Mucosa of rectum (tissue), 2 donors: ENCODE results near the gene CACNB4.

ENCODE experiments used
- H3K27ac ChIP-seq, 2 donors: one replicate each; pipeline ENCODE4 v1.7.0; 2013; ENCODE audit warnings: inconsistent platforms in 2 of 2, low read depth in 2 of 2, low read length in 2 of 2
- H3K27me3 ChIP-seq, 2 donors: one replicate each; pipeline ENCODE4 v1.7.0; 2013; ENCODE audit warnings: low read length in 2 of 2; ENCODE audit not compliant: control insufficient read depth in 2 of 2, insufficient read depth in 2 of 2
- H3K36me3 ChIP-seq, 2 donors: one replicate each; pipeline ENCODE4 v1.7.0; 2013; ENCODE audit warnings: low read length in 2 of 2; ENCODE audit not compliant: control insufficient read depth in 2 of 2, insufficient read depth in 2 of 2
- H3K4me1 ChIP-seq, 2 donors: one replicate each; pipeline ENCODE4 v1.7.0; 2013; ENCODE audit warnings: low read length in 2 of 2, mild to moderate bottlenecking in 1 of 2; ENCODE audit not compliant: control insufficient read depth in 2 of 2, insufficient read depth in 2 of 2
- H3K4me3 ChIP-seq, 2 donors: one replicate each; pipeline ENCODE4 v1.7.0; 2013; ENCODE audit warnings: low read length in 2 of 2
- H3K9ac ChIP-seq, 2 donors: one replicate each; pipeline ENCODE4 v1.7.0; 2013; ENCODE audit warnings: low read length in 2 of 2, low read depth in 1 of 2, mild to moderate bottlenecking in 1 of 2
- H3K9me3 ChIP-seq, 2 donors: one replicate each; pipeline ENCODE4 v1.7.0; 2013; ENCODE audit warnings: low read length in 2 of 2; ENCODE audit not compliant: control insufficient read depth in 2 of 2
- donor health status: healthy.
- donor health status: Normal muscosa, but diverticular disease.

The CACNB4 gene

DNA sequence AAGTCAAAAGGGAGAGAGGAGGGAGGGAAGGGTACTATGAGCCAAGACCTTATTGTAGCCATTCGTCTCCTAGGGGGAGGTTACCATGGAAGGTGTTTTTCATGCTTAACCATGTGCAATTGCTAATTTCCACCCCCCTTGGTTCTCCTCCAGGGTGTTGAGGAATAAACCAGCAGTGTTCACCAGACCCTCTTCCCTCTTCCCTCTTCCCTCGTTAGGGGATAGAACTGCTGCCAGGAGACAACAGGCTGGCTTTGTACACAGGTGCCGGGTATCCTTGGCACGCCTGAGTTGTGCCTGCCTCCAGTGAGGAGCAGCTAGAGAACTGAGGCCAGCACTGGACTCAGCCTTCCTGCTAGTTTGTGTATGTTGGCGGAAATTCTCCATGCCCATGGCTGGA is 229.6 kb downstream of the CACNB4 start:
- Histone ChIP-seq H3K9ac (no peak overlapping the region), H3K4me1 (no peaks in the 10 kb centered on the region), H3K4me3 (no peak overlapping the region), H3K27ac (no peak overlapping the region), H3K27me3 (no peaks in the 10 kb centered on the region), H3K36me3 (no peaks in the 10 kb centered on the region), H3K9me3 (no peaks in the 10 kb centered on the region)

DNA sequence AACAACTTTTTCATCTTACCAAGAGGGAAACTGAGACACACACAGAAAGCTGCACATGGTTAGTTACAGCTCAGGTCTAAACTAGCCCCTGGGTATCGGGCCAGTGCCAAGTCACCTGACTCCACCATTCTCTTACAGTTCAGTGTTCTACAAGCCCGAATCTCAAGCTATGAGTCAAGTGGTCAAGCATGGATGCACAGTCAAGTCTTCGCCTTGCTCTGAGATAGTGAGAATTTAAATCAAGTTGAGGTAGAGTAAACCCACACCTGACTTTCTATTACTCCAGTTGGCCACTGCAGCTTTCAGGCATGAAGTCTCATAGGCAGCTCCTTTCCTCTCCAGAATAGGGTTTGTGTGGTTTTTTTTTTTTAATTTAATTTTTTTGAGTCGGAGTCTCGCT is 236.1 kb downstream of the CACNB4 start:
- Histone ChIP-seq H3K4me3 (no peak overlapping the region), H3K36me3 (no peaks in the 10 kb centered on the region), H3K27ac (no peak overlapping the region), H3K9me3 (no peaks in the 10 kb centered on the region), H3K4me1 (no peaks in the 10 kb centered on the region), H3K9ac (no peak overlapping the region), H3K27me3 (no peaks in the 10 kb centered on the region)

DNA sequence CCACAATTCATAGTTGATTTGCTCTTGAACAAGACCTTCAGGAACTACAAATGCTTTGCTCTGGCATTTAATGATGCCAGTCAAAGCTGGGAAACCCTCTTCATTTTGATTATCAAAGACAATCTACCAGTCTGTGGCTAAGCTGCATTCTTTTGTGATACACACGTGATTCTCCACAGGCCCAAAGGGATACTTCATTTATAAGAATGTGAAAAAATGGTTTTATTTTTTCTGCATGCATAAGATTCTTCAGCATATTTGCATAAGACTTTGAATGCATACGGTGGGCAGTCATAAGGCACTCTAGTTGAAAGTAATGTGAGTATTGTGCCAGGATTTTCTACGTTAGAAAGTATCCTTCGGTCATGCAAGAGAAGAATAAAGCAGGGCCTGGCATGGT is 237.7 kb downstream of the CACNB4 start:
- Histone ChIP-seq H3K27ac (no peak overlapping the region), H3K9me3 (no peaks in the 10 kb centered on the region), H3K4me3 (no peak overlapping the region), H3K27me3 (no peaks in the 10 kb centered on the region), H3K9ac (no peak overlapping the region), H3K4me1 (no peaks in the 10 kb centered on the region), H3K36me3 (no peaks in the 10 kb centered on the region)

DNA sequence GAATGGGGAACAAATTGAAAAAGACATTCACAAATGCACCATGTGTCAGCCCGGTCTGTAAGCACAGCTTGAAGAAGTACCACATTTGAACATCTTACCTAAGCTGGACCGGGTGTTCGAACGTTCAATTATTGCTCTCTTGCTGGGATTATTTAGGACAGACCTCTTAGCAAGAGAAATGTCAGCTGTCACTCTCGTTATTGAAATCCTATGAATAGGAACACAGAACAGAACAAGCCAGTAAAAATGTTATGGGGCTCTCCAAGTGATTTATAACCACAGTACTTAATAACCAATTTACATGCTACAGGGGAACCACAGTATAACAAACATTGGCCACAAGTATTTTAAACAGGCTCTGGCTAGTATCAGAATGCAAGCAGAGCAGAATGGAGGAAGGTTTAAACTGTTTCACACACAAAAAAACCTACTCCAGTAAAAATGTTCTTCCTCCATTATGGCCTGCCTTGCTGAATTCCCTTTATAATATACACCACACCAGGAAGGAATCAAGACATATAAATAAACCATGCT is 238.2 kb downstream of the CACNB4 start:
- no peak overlapping the region for H3K9ac ChIP-seq
- H3K36me3 ChIP-seq, result no peaks in the 10 kb centered on the region
- no peaks in the 10 kb centered on the region for H3K4me1 ChIP-seq
- H3K9me3 ChIP-seq, result no peaks in the 10 kb centered on the region
- no peak overlapping the region for H3K27ac ChIP-seq
- H3K27me3 ChIP-seq, result no peaks in the 10 kb centered on the region
- no peak overlapping the region for H3K4me3 ChIP-seq

DNA sequence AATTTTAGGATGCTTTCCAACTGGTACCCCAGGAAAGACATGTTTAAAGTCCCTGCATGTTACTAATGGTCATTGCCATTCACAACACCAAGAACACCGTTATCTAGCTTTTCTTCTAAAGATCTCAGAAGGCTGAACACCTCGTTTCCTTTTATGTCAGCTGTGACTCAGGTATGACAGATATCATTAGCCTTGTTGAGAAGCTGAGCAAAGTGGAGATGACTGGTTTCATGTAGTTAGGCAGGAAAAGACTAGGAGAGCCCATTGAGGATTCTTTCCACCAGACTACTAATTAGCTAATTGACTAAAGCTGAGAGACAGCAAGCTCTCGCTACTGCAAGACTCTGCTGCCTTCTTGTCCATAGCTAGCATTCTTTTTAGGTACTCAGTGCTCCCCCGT is 238.6 kb downstream of the CACNB4 start:
- H3K9me3 ChIP-seq, result no peaks in the 10 kb centered on the region
- H3K4me3 ChIP-seq, result no peak overlapping the region
- H3K27me3 ChIP-seq, result no peaks in the 10 kb centered on the region
- no peaks in the 10 kb centered on the region for H3K36me3 ChIP-seq
- no peak overlapping the region for H3K27ac ChIP-seq
- H3K4me1 ChIP-seq, result no peaks in the 10 kb centered on the region
- H3K9ac ChIP-seq, result no peak overlapping the region

DNA sequence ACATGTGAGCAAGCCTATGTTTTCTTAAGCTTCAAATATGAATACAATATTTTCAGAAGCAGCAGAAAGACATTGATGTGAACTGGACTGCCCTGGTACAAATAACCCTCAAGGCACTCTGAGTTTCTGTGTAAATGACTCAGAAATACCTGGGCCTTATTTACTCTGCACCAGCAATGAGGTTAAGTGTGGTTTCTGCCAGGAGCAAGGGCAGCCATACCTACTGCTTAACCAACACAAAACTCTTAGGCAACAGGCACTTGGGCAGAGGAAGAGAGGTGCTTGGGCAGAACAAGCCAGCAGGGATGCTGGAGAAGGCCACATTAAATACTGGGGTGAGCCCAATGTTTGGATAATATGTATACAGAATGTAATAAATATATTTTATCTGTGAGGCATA is 241.2 kb downstream of the CACNB4 start:
- no peaks in the 10 kb centered on the region for H3K9me3 ChIP-seq
- H3K4me1 ChIP-seq, result no peaks in the 10 kb centered on the region
- no peak overlapping the region for H3K4me3 ChIP-seq
- H3K36me3 ChIP-seq, result no peaks in the 10 kb centered on the region
- H3K27ac ChIP-seq, result no peak overlapping the region
- H3K27me3 ChIP-seq, result no peaks in the 10 kb centered on the region
- no peak overlapping the region for H3K9ac ChIP-seq

DNA sequence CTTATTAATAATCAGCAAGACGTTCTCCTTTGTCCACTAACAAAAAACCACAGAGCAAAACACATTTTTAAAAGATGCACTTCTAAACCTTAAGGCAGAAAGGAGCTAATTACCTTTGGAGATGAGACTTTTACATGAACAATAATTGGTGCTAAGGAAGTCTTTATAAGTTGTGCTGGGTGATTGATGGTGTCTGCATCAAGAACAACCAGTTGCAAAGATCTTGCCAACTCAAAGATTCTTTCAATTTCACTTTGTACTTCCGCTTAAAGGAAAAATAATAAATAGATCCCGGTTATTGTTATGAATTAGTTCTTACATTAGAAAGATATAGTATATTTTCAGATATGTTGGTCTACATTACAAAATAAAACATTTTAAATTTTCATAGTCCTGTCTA is 243.7 kb downstream of the CACNB4 start:
- no peak overlapping the region for H3K4me3 ChIP-seq
- no peaks in the 10 kb centered on the region for H3K36me3 ChIP-seq
- no peak overlapping the region for H3K27ac ChIP-seq
- H3K9ac ChIP-seq, result no peak overlapping the region
- no peaks in the 10 kb centered on the region for H3K4me1 ChIP-seq
- H3K27me3 ChIP-seq, result no peaks in the 10 kb centered on the region
- no peaks in the 10 kb centered on the region for H3K9me3 ChIP-seq

DNA sequence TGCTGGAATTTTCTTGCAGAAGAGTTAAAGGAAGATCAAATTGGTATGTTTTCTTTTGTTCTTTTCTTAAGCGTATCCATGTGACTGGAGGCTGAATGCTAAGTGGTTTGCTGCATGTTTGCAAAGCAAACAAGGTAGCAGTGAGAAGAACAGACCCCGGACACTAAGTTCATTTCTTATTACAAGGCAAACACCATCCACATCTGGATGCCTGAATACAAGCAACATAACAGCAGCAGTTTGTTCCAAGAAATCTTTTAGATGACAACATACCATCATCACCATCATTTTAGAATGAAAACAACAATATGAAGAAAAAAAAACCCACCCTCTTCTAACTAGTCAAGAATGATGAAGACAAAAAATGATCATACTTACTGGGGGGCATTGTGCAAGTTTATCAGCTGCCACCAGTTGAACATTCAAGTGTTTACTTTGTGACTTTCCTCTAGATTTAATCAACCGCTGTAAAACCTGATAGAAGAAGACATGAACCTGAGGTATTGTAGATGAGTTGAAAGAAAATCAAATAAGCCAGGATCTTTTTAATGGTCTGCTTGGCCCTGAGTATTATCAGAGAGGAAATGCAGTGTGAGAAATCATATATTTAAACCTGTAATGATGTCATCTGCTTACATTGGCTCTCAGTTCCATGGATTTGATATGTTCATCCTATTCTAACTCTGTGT is 245.6 kb downstream of the CACNB4 start:
- Histone ChIP-seq H3K36me3 (no peaks in the 10 kb centered on the region), H3K9ac (no peak overlapping the region), H3K27ac (no peak overlapping the region), H3K9me3 (no peaks in the 10 kb centered on the region), H3K4me1 (no peaks in the 10 kb centered on the region), H3K27me3 (no peaks in the 10 kb centered on the region), H3K4me3 (no peak overlapping the region)

DNA sequence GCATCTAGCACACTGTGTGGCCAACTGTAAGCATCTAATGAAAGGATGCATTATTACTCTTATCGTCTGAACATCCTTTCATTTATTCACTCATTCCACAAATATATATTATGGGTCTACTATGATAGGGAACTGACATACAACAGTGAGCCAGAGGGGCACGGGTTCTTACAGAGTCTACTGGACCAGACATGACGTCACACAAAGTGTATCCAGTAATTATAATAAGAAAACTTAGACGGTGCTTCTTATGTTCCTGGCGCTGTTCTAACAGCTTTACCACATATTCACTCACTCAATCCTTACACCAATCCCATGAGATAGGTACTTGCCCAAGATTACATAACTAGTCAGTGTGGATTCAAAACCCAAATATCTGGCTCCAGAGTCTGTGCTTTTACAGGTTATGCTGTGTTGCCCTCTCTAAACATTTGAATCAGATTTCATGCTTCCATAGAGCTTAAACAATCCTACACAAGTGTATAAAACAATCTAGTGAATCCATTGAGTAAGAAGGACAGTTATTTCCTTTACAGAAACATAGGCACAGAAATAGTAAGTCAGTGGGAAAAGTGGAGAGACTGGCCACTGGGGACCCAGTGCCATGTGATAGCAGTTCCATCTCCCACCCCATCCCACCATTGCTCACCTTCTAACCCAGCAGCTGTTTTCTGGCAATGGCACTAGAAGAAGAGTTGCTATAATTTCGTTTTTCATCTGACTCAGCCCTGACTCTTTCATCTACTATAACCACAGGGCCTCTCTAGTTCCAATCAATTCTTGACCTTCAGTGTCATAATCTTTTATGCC is 246.4 kb downstream of the CACNB4 start:
- Histone ChIP-seq H3K27ac (no peak overlapping the region), H3K4me3 (no peak overlapping the region), H3K36me3 (no peaks in the 10 kb centered on the region), H3K4me1 (no peaks in the 10 kb centered on the region), H3K9ac (no peak overlapping the region), H3K9me3 (no peaks in the 10 kb centered on the region), H3K27me3 (no peaks in the 10 kb centered on the region)

DNA sequence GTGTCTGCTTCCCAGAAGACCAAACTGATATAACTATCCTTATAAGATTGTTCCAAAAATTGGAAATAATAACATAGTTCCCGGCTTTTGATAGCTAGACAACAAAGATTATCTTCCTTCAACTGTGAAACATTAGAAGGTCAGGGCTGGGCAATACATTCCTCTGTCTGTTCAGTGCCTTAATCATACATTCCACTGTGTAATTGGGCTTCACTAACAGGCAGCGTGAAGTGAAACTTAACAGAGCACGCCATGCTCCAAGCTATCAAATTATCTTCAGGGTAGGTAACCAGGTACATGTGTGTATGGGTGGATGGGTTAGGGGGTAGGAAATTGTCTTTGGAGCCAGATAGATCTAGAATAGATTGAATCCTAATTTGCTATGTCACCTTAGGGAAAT is 247.1 kb downstream of the CACNB4 start:
- Histone ChIP-seq H3K27me3 (no peaks in the 10 kb centered on the region), H3K27ac (no peak overlapping the region), H3K4me1 (no peaks in the 10 kb centered on the region), H3K36me3 (no peaks in the 10 kb centered on the region), H3K4me3 (no peak overlapping the region), H3K9ac (no peak overlapping the region), H3K9me3 (no peaks in the 10 kb centered on the region)
